ENCODE data around the gene JAK3.

The JAK3 gene

GRCh38 chr19:17796838-17797423 lies 50.9 kb downstream of the JAK3 start:
- no peak overlapping the region for H3K4me3 ChIP-seq (ENCODE audit: low read depth, low read length)
- H3K27me3 ChIP-seq (ENCODE audit: control insufficient read depth, insufficient read depth, low read length): peaks cover 22% of the 10 kb centered on the region
- H3K27ac ChIP-seq (ENCODE audit: low read depth, low read length): no peak overlapping the region
- H3K9me3 ChIP-seq (ENCODE audit: control insufficient read depth, insufficient read depth, low read depth, low read length): no peaks in the 10 kb centered on the region
- H3K36me3 ChIP-seq (ENCODE audit: control insufficient read depth, insufficient read depth, low read length): no peaks in the 10 kb centered on the region
- H3K4me1 ChIP-seq (ENCODE audit: control insufficient read depth, insufficient read depth, low read length): peaks cover 5% of the 10 kb centered on the region; the same call in 1 of the 2 replicates
- H3K9ac ChIP-seq (ENCODE audit: low read length): no peak overlapping the region

GRCh38 chr19:17796013-17796837 lies 51.6 kb downstream of the JAK3 start:
- H3K9ac ChIP-seq (ENCODE audit: low read length): no peak overlapping the region
- H3K9me3 ChIP-seq (ENCODE audit: control insufficient read depth, insufficient read depth, low read depth, low read length): no peaks in the 10 kb centered on the region
- no peak overlapping the region for H3K4me3 ChIP-seq (ENCODE audit: low read depth, low read length)
- no peaks in the 10 kb centered on the region for H3K36me3 ChIP-seq (ENCODE audit: control insufficient read depth, insufficient read depth, low read length)
- H3K27me3 ChIP-seq (ENCODE audit: control insufficient read depth, insufficient read depth, low read length): peaks cover 22% of the 10 kb centered on the region
- H3K27ac ChIP-seq (ENCODE audit: low read depth, low read length): no peak overlapping the region
- H3K4me1 ChIP-seq (ENCODE audit: control insufficient read depth, insufficient read depth, low read length): peaks cover 5% of the 10 kb centered on the region; the same call in 1 of the 2 replicates

GRCh38 chr19:17795495-17795856 lies 52.3 kb downstream of the JAK3 start:
- Histone ChIP-seq H3K9ac (ENCODE audit: low read length) (no peak overlapping the region), H3K4me3 (ENCODE audit: low read depth, low read length) (peak overlapping the region; percentile 60), H3K27ac (ENCODE audit: low read depth, low read length) (no peak overlapping the region)

GRCh38 chr19:17794731-17795494 lies 52.9 kb downstream of the JAK3 start, which contains the start of gene B3GNT3:
B3GNT3 (plus strand) TSS chr19:17795138; CDS start chr19:17807808, 12,670 bp downstream.
- no peak within 1 kb of the TSS for H3K27ac ChIP-seq (ENCODE audit: low read depth, low read length)
- no peaks in the 10 kb centered on the region for H3K36me3 ChIP-seq (ENCODE audit: control insufficient read depth, insufficient read depth, low read length)
- no peak within 1 kb of the TSS for H3K9ac ChIP-seq (ENCODE audit: low read length)
- H3K4me1 ChIP-seq (ENCODE audit: control insufficient read depth, insufficient read depth, low read length): peaks cover 5% of the 10 kb centered on the region; the same call in 1 of the 2 replicates
- peak within 1 kb of the TSS; percentile 60 for H3K4me3 ChIP-seq (ENCODE audit: low read depth, low read length)
- H3K27me3 ChIP-seq (ENCODE audit: control insufficient read depth, insufficient read depth, low read length): peaks cover 22% of the 10 kb centered on the region
- H3K9me3 ChIP-seq (ENCODE audit: control insufficient read depth, insufficient read depth, low read depth, low read length): no peaks in the 10 kb centered on the region

More at GRCh38 chr19:17795495-17795856, 52.3 kb downstream of the JAK3 start:
- Histone ChIP-seq H3K27me3 (ENCODE audit: control insufficient read depth, insufficient read depth, low read length) (peaks cover 22% of the 10 kb centered on the region), H3K9me3 (ENCODE audit: control insufficient read depth, insufficient read depth, low read depth, low read length) (no peaks in the 10 kb centered on the region), H3K4me1 (ENCODE audit: control insufficient read depth, insufficient read depth, low read length) (peaks cover 5% of the 10 kb centered on the region; the same call in 1 of the 2 replicates), H3K36me3 (ENCODE audit: control insufficient read depth, insufficient read depth, low read length) (no peaks in the 10 kb centered on the region)

GRCh38 chr19:17794412-17794730 lies 53.4 kb downstream of the JAK3 start:
- Histone ChIP-seq H3K4me1 (ENCODE audit: control insufficient read depth, insufficient read depth, low read length) (peaks cover 5% of the 10 kb centered on the region; the same call in 1 of the 2 replicates), H3K27ac (ENCODE audit: low read depth, low read length) (no peak overlapping the region), H3K9ac (ENCODE audit: low read length) (no peak overlapping the region), H3K27me3 (ENCODE audit: control insufficient read depth, insufficient read depth, low read length) (peaks cover 22% of the 10 kb centered on the region), H3K4me3 (ENCODE audit: low read depth, low read length) (peak overlapping the region; percentile 60), H3K9me3 (ENCODE audit: control insufficient read depth, insufficient read depth, low read depth, low read length) (no peaks in the 10 kb centered on the region), H3K36me3 (ENCODE audit: control insufficient read depth, insufficient read depth, low read length) (no peaks in the 10 kb centered on the region)

- Histone ChIP-seq H3K27me3 (ENCODE audit: control insufficient read depth, insufficient read depth, low read length) (peaks cover 13% of the 10 kb centered on the region), H3K36me3 (ENCODE audit: control insufficient read depth, insufficient read depth, low read length) (no peaks in the 10 kb centered on the region; the same call in 1 of the 2 replicates), H3K27ac (ENCODE audit: low read depth, low read length) (no peak overlapping the region), H3K9me3 (ENCODE audit: control insufficient read depth, insufficient read depth, low read depth, low read length) (no peaks in the 10 kb centered on the region), H3K9ac (ENCODE audit: low read length) (no peak overlapping the region), H3K4me3 (ENCODE audit: low read depth, low read length) (no peak overlapping the region), H3K4me1 (ENCODE audit: control insufficient read depth, insufficient read depth, low read length) (0 out of 2 replicates have a peak, but pooled peaks cover under 1% of the 10 kb centered on the region)
Measured at GRCh38 chr19:17790059-17790780, 57.6 kb downstream of the JAK3 start.

GRCh38 chr19:17788632-17789031 lies 59.1 kb downstream of the JAK3 start:
- Histone ChIP-seq H3K4me1 (ENCODE audit: control insufficient read depth, insufficient read depth, low read length) (peaks cover 5% of the 10 kb centered on the region; the same call in 1 of the 2 replicates), H3K9ac (ENCODE audit: low read length) (no peak overlapping the region), H3K9me3 (ENCODE audit: control insufficient read depth, insufficient read depth, low read depth, low read length) (no peaks in the 10 kb centered on the region), H3K27me3 (ENCODE audit: control insufficient read depth, insufficient read depth, low read length) (no peaks in the 10 kb centered on the region; the same call in 1 of the 2 replicates), H3K27ac (ENCODE audit: low read depth, low read length) (no peak overlapping the region), H3K4me3 (ENCODE audit: low read depth, low read length) (no peak overlapping the region), H3K36me3 (ENCODE audit: control insufficient read depth, insufficient read depth, low read length) (peaks cover 2% of the 10 kb centered on the region; the same call in 1 of the 2 replicates)

GRCh38 chr19:17787274-17787913 lies 60.4 kb downstream of the JAK3 start:
- H3K9ac ChIP-seq (ENCODE audit: low read length): no peak overlapping the region
- H3K27me3 ChIP-seq (ENCODE audit: control insufficient read depth, insufficient read depth, low read length): no peaks in the 10 kb centered on the region
- H3K36me3 ChIP-seq (ENCODE audit: control insufficient read depth, insufficient read depth, low read length): peaks cover 8% of the 10 kb centered on the region
- H3K27ac ChIP-seq (ENCODE audit: low read depth, low read length): no peak overlapping the region
- peaks cover 5% of the 10 kb centered on the region; the same call in 1 of the 2 replicates for H3K4me1 ChIP-seq (ENCODE audit: control insufficient read depth, insufficient read depth, low read length)
- H3K9me3 ChIP-seq (ENCODE audit: control insufficient read depth, insufficient read depth, low read depth, low read length): no peaks in the 10 kb centered on the region
- no peak overlapping the region for H3K4me3 ChIP-seq (ENCODE audit: low read depth, low read length)

- peaks cover 8% of the 10 kb centered on the region for H3K4me1 ChIP-seq (ENCODE audit: control insufficient read depth, insufficient read depth, low read length)
- H3K9me3 ChIP-seq (ENCODE audit: control insufficient read depth, insufficient read depth, low read depth, low read length): no peaks in the 10 kb centered on the region
- no peaks in the 10 kb centered on the region for H3K27me3 ChIP-seq (ENCODE audit: control insufficient read depth, insufficient read depth, low read length)
- peaks cover 12% of the 10 kb centered on the region for H3K36me3 ChIP-seq (ENCODE audit: control insufficient read depth, insufficient read depth, low read length)
- no peak overlapping the region for H3K9ac ChIP-seq (ENCODE audit: low read length)
- H3K4me3 ChIP-seq (ENCODE audit: low read depth, low read length): no peak overlapping the region
- no peak overlapping the region for H3K27ac ChIP-seq (ENCODE audit: low read depth, low read length)
Measured at GRCh38 chr19:17784201-17785008, 63.4 kb downstream of the JAK3 start.
